ENCODE measurements around the gene TEFM. TPM values are rescaled to one million over a fixed set of nuclear protein-coding genes. Genes with fewer than 3 reads are reported as not detected.

Gene TEFM
- total RNA-seq, 2 experiments from 2014 or later = 13.2 to 14.0 TPM

DNA sequence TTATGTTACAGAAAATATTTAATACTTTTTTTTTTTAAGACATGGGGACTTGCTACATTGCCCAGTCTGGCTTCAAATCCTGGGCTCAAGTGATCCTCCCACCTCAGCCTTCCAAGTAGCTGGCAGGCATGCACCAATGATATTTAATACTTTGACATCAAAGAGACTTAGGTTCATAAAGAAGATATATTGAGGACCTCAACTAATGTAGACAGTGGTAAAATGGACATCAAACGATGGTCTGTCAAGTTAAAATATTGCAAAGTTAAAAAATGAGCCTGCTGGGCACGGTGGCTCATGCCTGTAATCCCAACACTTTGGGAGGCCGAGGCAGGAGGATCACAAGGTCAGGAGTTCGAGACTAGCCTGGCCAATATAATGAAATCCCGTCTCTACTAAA lies 8.7 kb downstream of the TEFM start:
- H3K27ac Mint-ChIP-seq = no peak overlapping the region
- H3K4me3 Mint-ChIP-seq = no peak overlapping the region
- H3K9me3 Mint-ChIP-seq = no peaks in the 10 kb centered on the region
- H3K4me1 Mint-ChIP-seq = peaks cover 13% of the 10 kb centered on the region
- peaks cover 11% of the 10 kb centered on the region for H3K36me3 Mint-ChIP-seq
- no peaks in the 10 kb centered on the region for H3K27me3 Mint-ChIP-seq
- no peak for DNase-seq

GRCh38 chr17:30894236-30894635 lies 11.8 kb downstream of the TEFM start:
- H3K4me3 Mint-ChIP-seq = no peak overlapping the region
- H3K27me3 Mint-ChIP-seq = no peaks in the 10 kb centered on the region
- no peak overlapping the region for H3K27ac Mint-ChIP-seq
- no peak for DNase-seq
- no peaks in the 10 kb centered on the region for H3K4me1 Mint-ChIP-seq
- no peaks in the 10 kb centered on the region for H3K9me3 Mint-ChIP-seq
- peaks cover 9% of the 10 kb centered on the region for H3K36me3 Mint-ChIP-seq

GRCh38 chr17:30886187-30886586 lies 19.9 kb downstream of the TEFM start:
- H3K27ac Mint-ChIP-seq = no peak overlapping the region
- no peaks in the 10 kb centered on the region for H3K4me1 Mint-ChIP-seq
- H3K9me3 Mint-ChIP-seq = no peaks in the 10 kb centered on the region
- no peaks in the 10 kb centered on the region for H3K27me3 Mint-ChIP-seq
- H3K4me3 Mint-ChIP-seq = no peak overlapping the region
- DNase-seq = no peak
- peaks cover 3% of the 10 kb centered on the region for H3K36me3 Mint-ChIP-seq

DNA sequence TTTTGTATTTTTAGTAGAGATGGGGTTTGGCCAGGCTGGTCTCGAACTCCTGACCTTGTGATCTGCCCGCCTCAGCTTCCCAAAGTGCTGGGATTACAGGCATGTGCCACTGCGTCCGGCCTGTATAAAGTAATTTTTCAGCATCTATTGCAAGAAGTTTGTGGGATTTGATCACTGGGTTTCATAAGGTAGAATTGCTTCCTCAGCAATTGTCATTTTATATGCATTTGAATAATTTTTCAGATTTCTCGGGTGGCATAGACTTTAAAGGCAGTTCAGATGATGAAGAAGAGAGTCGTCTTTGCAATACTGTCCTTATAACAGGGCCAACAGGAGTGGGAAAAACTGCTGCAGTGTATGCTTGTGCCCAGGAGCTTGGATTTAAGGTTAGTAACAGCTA lies 37.0 kb downstream of the TEFM start:
- no peak for DNase-seq
- no peaks in the 10 kb centered on the region for H3K4me1 Mint-ChIP-seq
- H3K9me3 Mint-ChIP-seq = no peaks in the 10 kb centered on the region
- no peak overlapping the region for H3K27ac Mint-ChIP-seq
- no peak overlapping the region for H3K4me3 Mint-ChIP-seq
- H3K27me3 Mint-ChIP-seq = no peaks in the 10 kb centered on the region
- peaks cover 33% of the 10 kb centered on the region for H3K36me3 Mint-ChIP-seq

- Mint-ChIP-seq H3K4me1 (no peaks in the 10 kb centered on the region), H3K9me3 (no peaks in the 10 kb centered on the region), H3K4me3 (no peak overlapping the region), H3K36me3 (peaks cover 36% of the 10 kb centered on the region), H3K27ac (no peak overlapping the region), H3K27me3 (no peaks in the 10 kb centered on the region)
- no peak for DNase-seq
Measured at GRCh38 chr17:30864636-30865035, 41.4 kb downstream of the TEFM start.

GRCh38 chr17:30858556-30859250 lies 47.3 kb downstream of the TEFM start:
- H3K27me3 Mint-ChIP-seq = no peaks in the 10 kb centered on the region
- no peaks in the 10 kb centered on the region for H3K4me1 Mint-ChIP-seq

GRCh38 chr17:30854146-30854545 lies 51.9 kb downstream of the TEFM start:
- H3K27me3 Mint-ChIP-seq = no peaks in the 10 kb centered on the region
- H3K4me3 Mint-ChIP-seq = no peak overlapping the region
- no peak for DNase-seq
- no peak overlapping the region for H3K27ac Mint-ChIP-seq
- H3K9me3 Mint-ChIP-seq = no peaks in the 10 kb centered on the region
- H3K36me3 Mint-ChIP-seq = peaks cover 28% of the 10 kb centered on the region
- H3K4me1 Mint-ChIP-seq = no peaks in the 10 kb centered on the region

More at GRCh38 chr17:30858556-30859250, 47.3 kb downstream of the TEFM start:
- Mint-ChIP-seq H3K36me3 (peaks cover 22% of the 10 kb centered on the region), H3K9me3 (no peaks in the 10 kb centered on the region), H3K4me3 (no peak overlapping the region), H3K27ac (no peak overlapping the region)
- no peak for DNase-seq

Other genes with a start within 250 kb of the TEFM start
- gene CRLF3, start 81.5 kb downstream of the TEFM start, total RNA-seq = 10 to 100 TPM; 45.4 TPM
- gene ATAD5, start 74.3 kb downstream of the TEFM start, total RNA-seq = 10 to 100 TPM; 32.1 to 33.4 TPM
- under 1 TPM; 0.19 to 0.42 TPM for gene ADAP2, start 15.7 kb upstream of the TEFM start, total RNA-seq
- gene RNF135, start 64.8 kb upstream of the TEFM start, total RNA-seq = 1 to 10 TPM; 4.9 to 6.1 TPM
- gene NF1, start 188.7 kb upstream of the TEFM start, total RNA-seq = 10 to 100 TPM; 21.0 to 22.8 TPM